OCI-LY7 (cell line): ENCODE measurements around the gene COL8A1. TPM values are rescaled to one million over a fixed set of nuclear protein-coding genes. Genes with fewer than 3 reads are reported as not detected.

ENCODE experiments used
- BruUV-seq: library from RNA; stranded (reverse); fragments of 400-500 nt; replicated peaks from 2 replicates; lab custom pipeline; 2021; lab: Mats Ljungman, UMichigan
- CTCF ChIA-PET: fragments of 300-600 bp; sonication (Branson Sonifier 250); formaldehyde crosslinking; loops from one replicate; lab custom pipeline; 2022; ENCODE audit warnings: antibody characterized with exemption; ENCODE audit not compliant: unreplicated experiment; lab: Charles Lee
- POLR2A ChIA-PET: fragments of 300-600 bp; sonication (Branson Sonifier 250); formaldehyde crosslinking; loops from one replicate; lab custom pipeline; 2022; ENCODE audit warnings: antibody characterized with exemption; lab: Charles Lee
- DNase-seq: peaks from one replicate; pipeline ENCODE4 v3.0.0-alpha.2; 2015; ENCODE audit warnings: low spot score
- H2AFZ ChIP-seq: fragments of 200-600 bp; sonication (generic), shearing (Covaris generic); 2 replicates; pipeline ENCODE4 v1.6.1; 2014; ENCODE audit warnings: mild to moderate bottlenecking, antibody characterized with exemption, low read length, moderate library complexity
- H3K27ac ChIP-seq: fragments of 200-600 bp; sonication (generic); 2 replicates; pipeline ENCODE4 v1.5.1; 2014; ENCODE audit warnings: mixed run types, low read depth, mild to moderate bottlenecking, moderate library complexity, low read length, inconsistent platforms; ENCODE audit not compliant: poor library complexity, severe bottlenecking
- H3K36me3 ChIP-seq: fragments of 200-600 bp; sonication (generic); 2 replicates; pipeline ENCODE4 v1.6.1; 2014; ENCODE audit warnings: mild to moderate bottlenecking, antibody characterized with exemption, low read length, moderate library complexity, mixed read lengths; ENCODE audit not compliant: insufficient read depth
- H3K4me1 ChIP-seq: fragments of 200-600 bp; sonication (generic); 2 replicates; pipeline ENCODE4 v1.5.1; 2014; ENCODE audit warnings: mild to moderate bottlenecking, low read length; ENCODE audit not compliant: insufficient read depth, poor library complexity, severe bottlenecking
- H3K4me2 ChIP-seq: fragments of 200-600 bp; sonication (generic); 2 replicates; pipeline ENCODE4 v1.6.1; 2014; ENCODE audit warnings: mild to moderate bottlenecking, low read length
- H3K4me3 ChIP-seq: fragments of 200-600 bp; sonication (generic); 2 replicates; pipeline ENCODE4 v1.5.1; 2014; ENCODE audit warnings: mild to moderate bottlenecking, low read depth, low read length; ENCODE audit not compliant: poor library complexity, severe bottlenecking
- H3K79me2 ChIP-seq: fragments of 200-600 bp; sonication (generic); 2 replicates; pipeline ENCODE4 v1.6.1; 2016; ENCODE audit warnings: low read depth, mild to moderate bottlenecking, low read length, moderate library complexity, mixed read lengths; ENCODE audit not compliant: insufficient read depth
- H3K9me2 ChIP-seq: fragments of 200-600 bp; sonication (generic); 2 replicates; pipeline ENCODE4 v1.6.1; 2016; ENCODE audit warnings: mild to moderate bottlenecking, low read length, mixed read lengths; ENCODE audit not compliant: insufficient read depth
- H3K9me3 ChIP-seq: fragments of 200-600 bp; sonication (generic); 2 replicates; pipeline ENCODE4 v1.6.1; 2014; ENCODE audit warnings: mild to moderate bottlenecking, mixed run types, low read length, mixed read lengths
- H4K20me1 ChIP-seq: fragments of 200-600 bp; sonication (generic); 2 replicates; pipeline ENCODE4 v1.6.1; 2014; ENCODE audit warnings: mild to moderate bottlenecking, antibody characterized with exemption, low read length, moderate library complexity, mixed read lengths; ENCODE audit not compliant: insufficient read depth
- CTCF ChIP-seq: fragments of 200-600 bp; sonication (generic); conservative IDR thresholded peaks from 2 replicates; pipeline ENCODE4 v1.5.1; 2014; ENCODE audit warnings: mild to moderate bottlenecking, antibody characterized with exemption, low read length, moderate library complexity, mixed read lengths
- EZH2phosphoT487 ChIP-seq: fragments of 200-600 bp; sonication (generic); IDR thresholded peaks from 2 replicates; pipeline ENCODE4 v1.6.1; 2018; ENCODE audit warnings: low read depth, borderline replicate concordance, mild to moderate bottlenecking, mixed run types, antibody characterized with exemption, low read length, moderate library complexity, mixed read lengths
- intact Hi-C: fragments of 100-400 bp; cut with micrococcal nuclease; formaldehyde crosslinking; loops from one replicate; pipeline ENCODE4 v1.10.0; 2022; ENCODE audit not compliant: unreplicated experiment
- total RNA-seq, 2 experiments: library from RNA; depleted of rRNA in 1 of 2; stranded (reverse); fragments of >200 nt in 1 of 2; shearing (Covaris generic) in 1 of 2; gene quantifications; 2 replicates each; pipeline ENCODE4 v1.2.3, GENCODE V29; 2014 to 2022

COL8A1 gene
- total RNA-seq, 2 experiments from 2014 or later = 0.10 TPM; not detected in 1

GRCh38 chr3:99658274-99658673, 19.9 kb downstream of the COL8A1 start:
- Histone ChIP-seq H3K4me2 (no peak overlapping the region), H3K9me3 (no peaks in the 10 kb centered on the region), H3K79me2 (no peaks in the 10 kb centered on the region), H2AFZ (no peak overlapping the region), H3K4me1 (no peaks in the 10 kb centered on the region), H3K36me3 (no peaks in the 10 kb centered on the region), H4K20me1 (no peaks in the 10 kb centered on the region), H3K4me3 (no peak overlapping the region), H3K9me2 (no peaks in the 10 kb centered on the region), H3K27ac (no peak overlapping the region)
- intact Hi-C loops = no loop called here
- no peak for TF ChIP-seq EZH2phosphoT487
- no peak for TF ChIP-seq CTCF
- no peak for DNase-seq
- POLR2A ChIA-PET = interaction anchor here (1.0 to 1.1 kb wide), 2 partner anchors 10 to 28 kb away, joined by 3 to 4 read pairs; no protein-coding TSS in a partner anchor
- no TSS peak for BruUV-seq
- CTCF ChIA-PET = no interaction called here

DNA sequence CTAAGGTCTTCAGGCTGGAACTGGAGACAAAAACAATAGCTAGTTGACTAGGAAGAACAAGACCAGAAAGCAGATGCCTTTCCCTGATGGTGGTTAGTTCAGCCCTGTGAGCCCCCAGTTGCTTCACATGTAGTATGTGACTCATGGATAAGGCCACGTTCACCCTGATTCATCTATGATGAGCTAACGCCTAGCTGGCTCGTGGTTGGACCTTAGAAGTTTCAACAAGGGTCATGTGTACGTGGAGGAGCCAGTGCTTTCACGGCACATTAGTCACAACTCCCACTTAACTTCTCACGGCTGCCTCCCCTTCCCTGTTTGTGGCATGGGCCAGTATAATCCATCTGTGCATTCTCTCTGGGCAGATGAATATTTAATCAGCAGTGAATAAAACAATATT, 20.6 kb downstream of the COL8A1 start:
- no peaks in the 10 kb centered on the region for H4K20me1 ChIP-seq
- H3K4me1 ChIP-seq = no peaks in the 10 kb centered on the region
- no peaks in the 10 kb centered on the region for H3K36me3 ChIP-seq
- CTCF ChIA-PET = no interaction called here
- no peak for DNase-seq
- no peak overlapping the region for H3K4me2 ChIP-seq
- TF ChIP-seq EZH2phosphoT487 (no peak), CTCF (no peak)
- no peaks in the 10 kb centered on the region for H3K9me3 ChIP-seq
- no TSS peak for BruUV-seq
- POLR2A ChIA-PET = interaction anchor here (1.0 to 1.2 kb wide), 3 partner anchors 11 to 29 kb away, joined by 3 to 4 read pairs (median 4); no protein-coding TSS in a partner anchor
- no peak overlapping the region for H3K27ac ChIP-seq
- H3K4me3 ChIP-seq = no peak overlapping the region
- intact Hi-C loops = no loop called here
- no peaks in the 10 kb centered on the region for H3K9me2 ChIP-seq
- H3K79me2 ChIP-seq = no peaks in the 10 kb centered on the region
- no peak overlapping the region for H2AFZ ChIP-seq

- intact Hi-C loops = loop anchor here (10.0 kb wide), 1 partner anchor 1155 kb away; no protein-coding TSS in a partner anchor
- Histone ChIP-seq H3K36me3 (no peaks in the 10 kb centered on the region), H3K4me3 (no peak overlapping the region), H3K4me1 (no peaks in the 10 kb centered on the region), H3K4me2 (no peak overlapping the region), H3K9me2 (no peaks in the 10 kb centered on the region), H3K79me2 (no peaks in the 10 kb centered on the region), H3K27ac (no peak overlapping the region), H2AFZ (no peak overlapping the region), H4K20me1 (no peaks in the 10 kb centered on the region), H3K9me3 (no peaks in the 10 kb centered on the region)
- no peak for TF ChIP-seq EZH2phosphoT487
- no peak for TF ChIP-seq CTCF
- no peak for DNase-seq
- ChIA-PET POLR2A (interaction anchor here (1.2 kb wide), 1 partner anchor 23 kb away, joined by 4 read pairs; no protein-coding TSS in a partner anchor), CTCF (no interaction called here)
- BruUV-seq = no TSS peak
Measured at GRCh38 chr3:99659951-99660350, 21.6 kb downstream of the COL8A1 start.
